ENCODE data around the gene PBX3. TPM values are rescaled to one million over a fixed set of nuclear protein-coding genes. Genes with fewer than 3 reads are reported as not detected.

The PBX3 gene
- total RNA-seq, 4 donors from 2014 or later = 18.0 to 33.5 (median 24.2) TPM

GRCh38 chr9:125732562-125732961, 14.6 kb upstream of the PBX3 start:
- Histone ChIP-seq H3K4me3 (no peak overlapping the region), H3K27ac (no peak overlapping the region), H3K27me3 (no peaks in the 10 kb centered on the region), H3K36me3 (no peaks in the 10 kb centered on the region), H3K9me3 (no peaks in the 10 kb centered on the region), H3K4me1 (no peaks in the 10 kb centered on the region)
- TF ChIP-seq CTCF (IDR thresholded peaks at IDR 0.05) = no peak
- TF ChIP-seq EP300 (IDR thresholded peaks at IDR 0.05) = no peak
- TF ChIP-seq POLR2A (IDR thresholded peaks at IDR 0.05) = no peak
- no peak for DNase-seq (ENCODE audit: low spot score in 2 of 2)
- 84 to 98% methylated on average over 2 of the region's 2 CpGs for WGBS, 2 donors

- H3K4me1 ChIP-seq = no peaks in the 10 kb centered on the region
- TF ChIP-seq POLR2A (IDR thresholded peaks at IDR 0.05) = no peak
- no peak for TF ChIP-seq CTCF (IDR thresholded peaks at IDR 0.05)
- TF ChIP-seq EP300 (IDR thresholded peaks at IDR 0.05) = no peak
- WGBS, 2 donors = 88 to 91% methylated on average over 3 of the region's 3 CpGs
- no peak overlapping the region for H3K27ac ChIP-seq
- no peaks in the 10 kb centered on the region for H3K36me3 ChIP-seq
- no peaks in the 10 kb centered on the region for H3K27me3 ChIP-seq
- no peak overlapping the region for H3K4me3 ChIP-seq
- no peaks in the 10 kb centered on the region for H3K9me3 ChIP-seq
- DNase-seq (ENCODE audit: low spot score in 2 of 2) = no peak
These were observed 7.7 kb upstream of the PBX3 start for GRCh38 chr9:125739436-125739835.

GRCh38 chr9:125742657-125743056, 4.5 kb upstream of the PBX3 start:
- Histone ChIP-seq H3K27ac (no peak overlapping the region), H3K4me3 (no peak overlapping the region), H3K4me1 (peaks cover 0 to 6% (median 0%) of the 10 kb centered on the region in 4 donors), H3K9me3 (no peaks in the 10 kb centered on the region), H3K27me3 (no peaks in the 10 kb centered on the region), H3K36me3 (no peaks in the 10 kb centered on the region)
- 79 to 82% methylated on average over 3 of the region's 3 CpGs for WGBS, 2 donors
- DNase-seq (ENCODE audit: low spot score in 2 of 2) = no peak
- no peak for TF ChIP-seq EP300 (IDR thresholded peaks at IDR 0.05)
- no peak for TF ChIP-seq POLR2A (IDR thresholded peaks at IDR 0.05)
- TF ChIP-seq CTCF (IDR thresholded peaks at IDR 0.05) = no peak

- no peak for TF ChIP-seq EP300 (IDR thresholded peaks at IDR 0.05)
- no peak for TF ChIP-seq CTCF (IDR thresholded peaks at IDR 0.05)
- no peak for TF ChIP-seq POLR2A (IDR thresholded peaks at IDR 0.05)
- no peaks in the 10 kb centered on the region for H3K27me3 ChIP-seq
- no peaks in the 10 kb centered on the region for H3K9me3 ChIP-seq
- 68 to 73% methylated on average over 5 of the region's 5 CpGs for whole genome bisulfite sequencing, 2 donors
- no peak overlapping the region for H3K4me3 ChIP-seq
- no peak for DNase-seq (ENCODE audit: low spot score in 2 of 2)
- no peak overlapping the region for H3K27ac ChIP-seq
- no peaks in the 10 kb centered on the region for H3K36me3 ChIP-seq
- peaks cover 0 to 6% (median 0%) of the 10 kb centered on the region in 4 donors for H3K4me1 ChIP-seq
These were observed 3.3 kb upstream of the PBX3 start for GRCh38 chr9:125743682-125744428.

- TF ChIP-seq EP300 (IDR thresholded peaks at IDR 0.05) (no peak), CTCF (IDR thresholded peaks at IDR 0.05) (no peak), POLR2A (IDR thresholded peaks at IDR 0.05) (no peak)
- 89 to 91% methylated on average over 5 of the region's 5 CpGs for WGBS, 2 donors
- H3K4me3 ChIP-seq = no peak overlapping the region
- H3K36me3 ChIP-seq = no peaks in the 10 kb centered on the region
- H3K27ac ChIP-seq = no peak overlapping the region
- H3K9me3 ChIP-seq = no peaks in the 10 kb centered on the region
- peaks cover 0 to 13% (median 3%) of the 10 kb centered on the region in 4 donors for H3K4me1 ChIP-seq
- H3K27me3 ChIP-seq = no peaks in the 10 kb centered on the region
- DNase-seq (ENCODE audit: low spot score in 2 of 2) = no peak
These were observed 2.6 kb upstream of the PBX3 start for GRCh38 chr9:125744616-125745015.
